Measurements from ENCODE around the gene UBE2S. TPM values are rescaled to one million over a fixed set of nuclear protein-coding genes. Genes with fewer than 3 reads are reported as not detected.

The UBE2S gene
- total and polyA plus RNA-seq, 2 of the 8 experiments (the other 6 are each of a cell fraction or from before 2014, with no cell fraction given), result 398 to 530 TPM

DNA sequence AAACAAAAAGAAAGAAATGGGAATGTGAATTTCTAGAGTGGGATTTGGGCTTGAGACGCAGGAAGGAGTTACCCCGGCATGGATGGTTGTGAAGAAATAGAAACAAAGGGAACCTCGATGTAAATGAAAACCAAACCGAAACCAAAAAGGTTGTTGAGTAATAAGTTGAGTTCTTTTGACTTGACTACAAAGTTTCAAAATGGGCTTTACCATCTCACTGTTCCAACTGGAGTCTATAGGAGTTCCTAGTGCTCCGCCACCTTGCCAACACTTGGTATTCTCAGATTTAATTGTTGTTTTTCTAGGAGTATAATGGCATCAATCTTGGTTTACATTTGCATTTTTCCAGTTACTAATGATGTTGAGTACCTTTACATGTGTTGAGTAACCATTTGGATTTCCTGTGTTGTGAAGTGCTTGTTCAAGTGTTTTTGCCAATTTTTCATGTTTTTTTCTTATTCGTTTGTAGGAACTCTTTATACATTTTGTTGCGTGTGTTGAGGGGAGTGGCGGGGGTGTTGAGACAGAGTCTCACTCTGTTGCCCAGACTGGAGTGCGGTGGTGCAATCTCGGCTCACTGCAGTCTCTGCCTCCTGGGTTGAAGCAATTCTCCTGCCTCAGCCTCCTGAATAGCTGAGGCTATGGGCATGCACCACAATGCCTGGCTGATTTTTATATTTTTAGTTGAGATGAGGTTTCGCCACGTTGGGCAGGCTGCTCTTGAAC is 9.2 kb downstream of the UBE2S start:
- POLR2A ChIA-PET (ENCODE audit: partially characterized antibody), result interaction anchor here (0.9 to 34.6 kb wide), 12 partner anchors 4 to 206 kb away, joined by 3 to 874 read pairs (median 8); partner anchors contain the start of genes IL11, KMT5C, RPL28 and TMEM190
- TF ChIP-seq BRCA1 (IDR thresholded peaks at IDR 0.05; ENCODE audit: low read depth, low read length) (no peak), NRF1 (IDR thresholded peaks at IDR 0.05; ENCODE audit: low read depth, low read length) (no peak), TCF12 (IDR thresholded peaks at IDR 0.05; ENCODE audit: low read depth, low read length) (no peak), CHD1 (IDR thresholded peaks at IDR 0.05; ENCODE audit: low read depth, low read length) (no peak), TAF7 (optimal IDR thresholded peaks at IDR 0.05; ENCODE audit: borderline replicate concordance, low read depth, low read length) (no peak), TBP (IDR thresholded peaks at IDR 0.05; ENCODE audit: low read depth, low read length) (no peak), GTF2F1 (IDR thresholded peaks at IDR 0.05; ENCODE audit: borderline replicate concordance, low read depth, low read length) (no peak), CTBP2 (IDR thresholded peaks at IDR 0.05; ENCODE audit: borderline replicate concordance, insufficient read depth, insufficient read length, low read length) (no peak), SIRT6 (IDR thresholded peaks at IDR 0.05; ENCODE audit: low read length) (no peak), FOSL1 (IDR thresholded peaks at IDR 0.05; ENCODE audit: insufficient read depth, low read depth, low read length) (no peak), EGR1 (IDR thresholded peaks at IDR 0.05; ENCODE audit: borderline replicate concordance, low read depth, low read length) (no peak), POLR2A (IDR thresholded peaks at IDR 0.05; ENCODE audit: control extremely low read depth in 1 of 2, low read depth in 2 of 2, low read length in 2 of 2) (no peak)
- TF ChIP-seq, protein P1, sequence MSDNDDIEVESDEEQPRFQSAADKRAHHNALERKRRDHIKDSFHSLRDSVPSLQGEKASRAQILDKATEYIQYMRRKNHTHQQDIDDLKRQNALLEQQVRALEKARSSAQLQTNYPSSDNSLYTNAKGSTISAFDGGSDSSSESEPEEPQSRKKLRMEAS (IDR thresholded peaks at IDR 0.05), result no peak

More for the DNA sequence above, 9.2 kb downstream of the UBE2S start:
- no peak for FAIRE-seq
- no peaks in the 10 kb centered on the region for H3K9me3 ChIP-seq (ENCODE audit: insufficient read depth in 2 of 2, low read depth in 1 of 2, low read length in 1 of 2)
- H3K4me2 ChIP-seq (ENCODE audit: insufficient read depth in 1 of 2, low read depth in 2 of 2, low read length in 2 of 2), result no peak overlapping the region
- 0 out of 4 replicates have a peak, but pooled peaks cover 0 to 4% of the 10 kb centered on the region in 2 experiments for H3K79me2 ChIP-seq (ENCODE audit: control insufficient read depth in 1 of 2, insufficient read depth in 2 of 2, low read length in 2 of 2)
- no peak overlapping the region for H2BK12ac ChIP-seq (ENCODE audit: low read depth, low read length)
- peaks cover 16 to 21% of the 10 kb centered on the region in 2 experiments for H4K20me1 ChIP-seq (replicated peaks in 1 of 2; ENCODE audit: control insufficient read depth in 1 of 2, insufficient read depth in 2 of 2, low read length in 2 of 2)
- no peak overlapping the region for H4K5ac ChIP-seq (ENCODE audit: insufficient read length, low read depth, low read length)
- no peak overlapping the region for H3K23ac ChIP-seq (ENCODE audit: insufficient read length)
- H3K4me1 ChIP-seq (replicated peaks in 1 of 4; ENCODE audit: control insufficient read depth in 3 of 4, insufficient read depth in 4 of 4, low read length in 3 of 4), result peaks cover 0 to under 1% (median under 1%) of the 10 kb centered on the region in 4 experiments; a peak in 4 of 7 replicates
- no peak overlapping the region for H4K91ac ChIP-seq (replicated peaks; ENCODE audit: insufficient read length, low read length)
- no peak overlapping the region for H3K9ac ChIP-seq (replicated peaks in 1 of 4; ENCODE audit: extremely low read depth in 1 of 4, low read depth in 3 of 4, low read length in 3 of 4)
- no peak overlapping the region for H4K8ac ChIP-seq (ENCODE audit: extremely low read depth, insufficient read depth, low read length)
- no peak overlapping the region for H2BK5ac ChIP-seq (ENCODE audit: low read depth, low read length)
- H2AK5ac ChIP-seq (ENCODE audit: low read depth, low read length), result no peak overlapping the region
- no peak overlapping the region for H3K27ac ChIP-seq (ENCODE audit: low read depth, low read length)
- no peak overlapping the region for H2AFZ ChIP-seq (ENCODE audit: low read length)
- H2BK120ac ChIP-seq (replicated peaks; ENCODE audit: low read depth, low read length), result no peak overlapping the region
- H3K14ac ChIP-seq (ENCODE audit: insufficient read length), result no peak overlapping the region
- CTCF ChIA-PET (ENCODE audit: partially characterized antibody), result interaction anchor here (1.1 to 3.5 kb wide), 4 partner anchors 19 to 106 kb away, joined by 4 to 16 read pairs (median 6); no protein-coding TSS in a partner anchor
- H3K56ac ChIP-seq (replicated peaks; ENCODE audit: insufficient read length, low read depth, low read length), result no peak overlapping the region
- no peak overlapping the region for H2BK20ac ChIP-seq (ENCODE audit: low read length)
- no peak overlapping the region; the same call in 1 of the 2 replicates for H3K18ac ChIP-seq (ENCODE audit: extremely low read depth, low read length)
- no peak for DNase-seq (ENCODE audit: low read depth in 1 of 2, low spot score in 2 of 2)
- no peak overlapping the region for H2BK15ac ChIP-seq (ENCODE audit: low read length)
- H3K4me3 ChIP-seq (ENCODE audit: extremely low read depth in 1 of 4, insufficient read depth in 2 of 4, low read depth in 3 of 4, low read length in 4 of 4), result no peak overlapping the region
- peaks cover 15 to 29% (median 25%) of the 10 kb centered on the region in 4 experiments; a peak in 7 of 8 replicates for H3K36me3 ChIP-seq (ENCODE audit: control insufficient read depth in 2 of 4, insufficient read depth in 4 of 4, low read length in 3 of 4)
- H3K4ac ChIP-seq (replicated peaks; ENCODE audit: insufficient read length, low read depth, low read length), result no peak overlapping the region
- H3K23me2 ChIP-seq (ENCODE audit: low read depth, low read length), result no peaks in the 10 kb centered on the region
- H3K79me1 ChIP-seq (ENCODE audit: low read depth, low read length), result no peaks in the 10 kb centered on the region
- no peaks in the 10 kb centered on the region for H3K27me3 ChIP-seq (replicated peaks in 1 of 4; ENCODE audit: control insufficient read depth in 3 of 4, extremely low read depth in 1 of 4, insufficient read depth in 3 of 4, low read length in 3 of 4)
- 86% methylated on average over 12 of the region's 12 CpGs; no CpG with 5 or more reads in 1 of the 2 experiments for WGBS, 2 experiments (ENCODE audit: extremely low coverage in 1 of 2, insufficient coverage in 1 of 2, insufficient read length in 1 of 2, insufficient replicate concordance in 2 of 2, low coverage in 1 of 2, low lambda C conversion rate in 2 of 2, missing lambda C conversion rate in 1 of 2)

Measured in H1 (cell line).